Kidney (tissue), 14 donors: Measurements from ENCODE around the gene PIF1. TPM values are rescaled to one million over a fixed set of nuclear protein-coding genes. Genes with fewer than 3 reads are reported as not detected.

Experiments used
- DNase-seq, 5 donors: peaks; one replicate each; pipeline ENCODE4 v3.0.0-alpha.2; 2013 to 2020
- FAIRE-seq: peaks from 2 replicates; lab custom pipeline; 2012; peaks lifted over from hg19 to GRCh38; lab: Jason Lieb, UNC
- H3K27ac ChIP-seq, 2 donors: one replicate each; pipeline ENCODE4 v1.7.0; 2013; ENCODE audit warnings: low read depth in 2 of 2, low read length in 2 of 2, inconsistent platforms in 1 of 2
- H3K27me3 ChIP-seq: one replicate; pipeline ENCODE4 v1.7.1; 2013; ENCODE audit warnings: low read length, inconsistent platforms; ENCODE audit not compliant: control insufficient read depth, insufficient read depth
- H3K36me3 ChIP-seq, 3 donors: one replicate each; pipeline versions ENCODE4 v1.7.0 to v1.7.1; 2013; ENCODE audit warnings: low read length in 3 of 3, control low read depth in 1 of 3, inconsistent platforms in 1 of 3; ENCODE audit not compliant: insufficient read depth in 3 of 3, control insufficient read depth in 2 of 3
- H3K4me1 ChIP-seq, 3 donors: one replicate each; pipeline versions ENCODE4 v1.7.0 to v1.7.1; 2013; ENCODE audit warnings: low read length in 3 of 3, inconsistent platforms in 1 of 3, low read depth in 1 of 3; ENCODE audit not compliant: control insufficient read depth in 2 of 3, insufficient read depth in 2 of 3
- H3K4me3 ChIP-seq, 3 donors: one replicate each; pipeline versions ENCODE4 v1.7.0 to v1.8.1; 2013; ENCODE audit warnings: low read length in 3 of 3, control low read depth in 1 of 3, inconsistent platforms in 1 of 3
- H3K9ac ChIP-seq, 3 donors: one replicate each; pipeline versions ENCODE4 v1.7.0 to v1.7.1; 2013; ENCODE audit warnings: low read length in 3 of 3, control low read depth in 1 of 3, inconsistent platforms in 1 of 3
- H3K9me3 ChIP-seq, 3 donors: one replicate each; pipeline versions ENCODE4 v1.7.0 to v1.7.1; 2013; ENCODE audit warnings: low read length in 3 of 3, control low read depth in 1 of 3, inconsistent platforms in 1 of 3; ENCODE audit not compliant: control insufficient read depth in 2 of 3, insufficient read depth in 1 of 3
- CTCF ChIP-seq: IDR thresholded peaks from 3 replicates; pipeline ENCODE4 v1.5.1; 2012; ENCODE audit warnings: mild to moderate bottlenecking, moderate library complexity, borderline replicate concordance; ENCODE audit not compliant: insufficient read depth; ENCODE audit errors: extremely low read depth
- intact Hi-C: fragments of 100-400 bp; cut with DNase I; formaldehyde crosslinking; loops from one replicate; pipeline ENCODE4 v1.11.1; 2022
- polyA plus RNA-seq: library from polyadenylated mRNA; stranded (reverse); fragments of 350-450 nt; fragmentation: Illumina TruSeq; extraction: RNeasy Lipid Tissue Mini Kit (QIAGEN cat#74804); gene quantifications from one replicate; pipeline ENCODE4 v1.2.3, GENCODE V29; 2014; ENCODE audit warnings: low read depth, low replicate concordance; ENCODE audit not compliant: insufficient read depth
- total RNA-seq: library from RNA; stranded (reverse); fragmentation: NEBNext Ultra II Directional; extraction: Animal tissue kit (Norgen Biotek cat#: 25700); gene quantifications from one replicate; pipeline ENCODE4 v1.2.1, GENCODE V29; 2021
- donor health status: control.
- donor health status: control.
- donor health status: control.
- donor health status: control.
- donor health status: control.
- donor health status: DM: yes; HTN: yes; CAD: no.
- donor health status: Normal renal cell carcinoma (clear cell type).

Gene PIF1
- total and polyA plus RNA-seq, 2 donors from 2014 or later: 0.47 to 2.0 TPM

- FAIRE-seq (no peak), DNase-seq (no peak)
- no peaks in the 10 kb centered on the region for H3K4me1 ChIP-seq
- H3K9me3 ChIP-seq: no peaks in the 10 kb centered on the region
- no peak overlapping the region for H3K9ac ChIP-seq
- no peak overlapping the region for H3K27ac ChIP-seq
- H3K4me3 ChIP-seq: no peak overlapping the region
- TF ChIP-seq CTCF: no peak
- intact Hi-C loops: loop anchor here (5.0 kb wide), 1 partner anchor 77 kb away; no protein-coding TSS in a partner anchor
- no peaks in the 10 kb centered on the region for H3K36me3 ChIP-seq
- no peaks in the 10 kb centered on the region for H3K27me3 ChIP-seq
These were observed 16.5 kb downstream of the PIF1 start for GRCh38 chr15:64808785-64809453.

GRCh38 chr15:64807751-64808222, 17.7 kb downstream of the PIF1 start:
- Histone ChIP-seq H3K4me3 (no peak overlapping the region), H3K27me3 (no peaks in the 10 kb centered on the region), H3K27ac (no peak overlapping the region), H3K4me1 (no peaks in the 10 kb centered on the region), H3K9ac (no peak overlapping the region), H3K36me3 (no peaks in the 10 kb centered on the region), H3K9me3 (no peaks in the 10 kb centered on the region)
- FAIRE-seq: no peak
- TF ChIP-seq CTCF: no peak
- peak in 4 of 5 donors; percentile 56 to 83 (median 64) for DNase-seq
- intact Hi-C loops: loop anchor here (5.0 kb wide), 1 partner anchor 75 kb away; no protein-coding TSS in a partner anchor

- Histone ChIP-seq H3K36me3 (no peaks in the 10 kb centered on the region), H3K9ac (no peak overlapping the region), H3K27ac (no peak overlapping the region), H3K4me1 (no peaks in the 10 kb centered on the region), H3K27me3 (no peaks in the 10 kb centered on the region), H3K9me3 (no peaks in the 10 kb centered on the region), H3K4me3 (no peak overlapping the region)
- DNase-seq: peak in 3 of 5 donors; percentile 30 to 47 (median 30)
- intact Hi-C loops: loop anchor here (5.0 kb wide), 1 partner anchor 75 kb away; no protein-coding TSS in a partner anchor
- no peak for TF ChIP-seq CTCF
- no peak for FAIRE-seq
These were observed 18.2 kb downstream of the PIF1 start for GRCh38 chr15:64807051-64807749.
